ENCODE measurements around the gene DAB2IP.

Gene DAB2IP

GRCh38 chr9:121737481-121737931 lies 86.1 kb downstream of the DAB2IP start:
- Histone ChIP-seq H3K9me3 (ENCODE audit: insufficient read depth, low read length) (no peaks in the 10 kb centered on the region), H3K79me2 (ENCODE audit: insufficient read depth, low read length) (no peaks in the 10 kb centered on the region), H4K20me1 (ENCODE audit: low read depth, low read length) (no peaks in the 10 kb centered on the region), H3F3A (ENCODE audit: insufficient read depth) (no peaks in the 10 kb centered on the region), H3K4me2 (ENCODE audit: low read depth, low read length, poor library complexity, severe bottlenecking) (no peak overlapping the region), H3K36me3 (ENCODE audit: low read length) (no peaks in the 10 kb centered on the region), H3K9ac (ENCODE audit: low read length) (no peak overlapping the region), H3K27me3 (ENCODE audit: low read length) (no peaks in the 10 kb centered on the region), H3K9me2 (replicated peaks; ENCODE audit: insufficient read depth, low read length) (no peaks in the 10 kb centered on the region), H3K4me3 (ENCODE audit: insufficient read depth, low read length, poor library complexity, severe bottlenecking) (no peak overlapping the region), H3K27ac (ENCODE audit: low read depth, low read length) (no peak overlapping the region), H2AFZ (ENCODE audit: low read depth, low read length, severe bottlenecking) (no peak overlapping the region)
- TF ChIP-seq EZH2phosphoT487 (conservative IDR thresholded peaks at IDR 0.05; ENCODE audit: low read length) = no peak
- TF ChIP-seq CTCF (IDR thresholded peaks at IDR 0.05; ENCODE audit: insufficient read depth, low read length, poor library complexity, severe bottlenecking) = no peak

GRCh38 chr9:121738411-121738810 lies 87.0 kb downstream of the DAB2IP start:
- H3K79me2 ChIP-seq (ENCODE audit: insufficient read depth, low read length) = no peaks in the 10 kb centered on the region
- no peaks in the 10 kb centered on the region for H3F3A ChIP-seq (ENCODE audit: insufficient read depth)
- H3K27me3 ChIP-seq (ENCODE audit: low read length) = no peaks in the 10 kb centered on the region
- H4K20me1 ChIP-seq (ENCODE audit: low read depth, low read length) = no peaks in the 10 kb centered on the region
- no peaks in the 10 kb centered on the region for H3K36me3 ChIP-seq (ENCODE audit: low read length)
- H3K9ac ChIP-seq (ENCODE audit: low read length) = no peak overlapping the region
- H3K27ac ChIP-seq (ENCODE audit: low read depth, low read length) = no peak overlapping the region
- H2AFZ ChIP-seq (ENCODE audit: low read depth, low read length, severe bottlenecking) = no peak overlapping the region
- no peak overlapping the region for H3K4me3 ChIP-seq (ENCODE audit: insufficient read depth, low read length, poor library complexity, severe bottlenecking)
- H3K4me2 ChIP-seq (ENCODE audit: low read depth, low read length, poor library complexity, severe bottlenecking) = no peak overlapping the region
- TF ChIP-seq EZH2phosphoT487 (conservative IDR thresholded peaks at IDR 0.05; ENCODE audit: low read length) (no peak), CTCF (IDR thresholded peaks at IDR 0.05; ENCODE audit: insufficient read depth, low read length, poor library complexity, severe bottlenecking) (no peak)
- no peaks in the 10 kb centered on the region for H3K9me3 ChIP-seq (ENCODE audit: insufficient read depth, low read length)
- no peaks in the 10 kb centered on the region for H3K9me2 ChIP-seq (replicated peaks; ENCODE audit: insufficient read depth, low read length)

- no peak overlapping the region for H3K9ac ChIP-seq (ENCODE audit: low read length)
- H3F3A ChIP-seq (ENCODE audit: insufficient read depth) = no peaks in the 10 kb centered on the region
- TF ChIP-seq CTCF (IDR thresholded peaks at IDR 0.05; ENCODE audit: insufficient read depth, low read length, poor library complexity, severe bottlenecking) (no peak), EZH2phosphoT487 (conservative IDR thresholded peaks at IDR 0.05; ENCODE audit: low read length) (no peak)
- H3K27me3 ChIP-seq (ENCODE audit: low read length) = no peaks in the 10 kb centered on the region
- no peak overlapping the region for H3K4me2 ChIP-seq (ENCODE audit: low read depth, low read length, poor library complexity, severe bottlenecking)
- H3K27ac ChIP-seq (ENCODE audit: low read depth, low read length) = no peak overlapping the region
- no peaks in the 10 kb centered on the region for H3K9me2 ChIP-seq (replicated peaks; ENCODE audit: insufficient read depth, low read length)
- no peak overlapping the region for H3K4me3 ChIP-seq (ENCODE audit: insufficient read depth, low read length, poor library complexity, severe bottlenecking)
- H2AFZ ChIP-seq (ENCODE audit: low read depth, low read length, severe bottlenecking) = no peak overlapping the region
- H3K79me2 ChIP-seq (ENCODE audit: insufficient read depth, low read length) = no peaks in the 10 kb centered on the region
- no peaks in the 10 kb centered on the region for H3K9me3 ChIP-seq (ENCODE audit: insufficient read depth, low read length)
- no peaks in the 10 kb centered on the region for H3K36me3 ChIP-seq (ENCODE audit: low read length)
- no peaks in the 10 kb centered on the region for H4K20me1 ChIP-seq (ENCODE audit: low read depth, low read length)
Measured at GRCh38 chr9:121738968-121739367, 87.5 kb downstream of the DAB2IP start.
